Suprapubic skin (tissue), 4 donors: ENCODE data around the gene C5AR2. TPM values are rescaled to one million over a fixed set of nuclear protein-coding genes. Genes with fewer than 3 reads are reported as not detected.
A peak's percentile ranks its signal among the peaks of the same experiment; 100 is the strongest.
"Not testable (repeated sequence)": the region's sequence is repeated elsewhere in the genome, so short reads cannot be mapped to it uniquely, and the experiment has no call there.

Experiments used
- DNase-seq, 2 donors: peaks; one replicate each; pipeline ENCODE4 v3.0.0-alpha.2; 2019; ENCODE audit warnings: low spot score in 2 of 2
- H3K27ac ChIP-seq: fragments of 200-600 bp; sonication (generic); one replicate; pipeline ENCODE4 v1.5.1; 2019
- H3K27me3 ChIP-seq: fragments of 200-600 bp; sonication (generic); one replicate; pipeline ENCODE4 v1.5.1; 2019
- H3K36me3 ChIP-seq: fragments of 200-600 bp; sonication (generic); one replicate; pipeline ENCODE4 v1.5.1; 2019
- H3K4me1 ChIP-seq: fragments of 200-600 bp; sonication (generic); one replicate; pipeline ENCODE4 v1.5.1; 2019
- H3K4me3 ChIP-seq: fragments of 200-600 bp; sonication (generic); one replicate; pipeline ENCODE4 v1.5.1; 2019; ENCODE audit warnings: mild to moderate bottlenecking
- H3K9me3 ChIP-seq: fragments of 200-600 bp; sonication (generic); one replicate; pipeline ENCODE4 v1.5.1; 2019
- EP300 ChIP-seq: sonication (generic); formaldehyde crosslinking; IDR thresholded peaks from one replicate; pipeline ENCODE4 v1.6.1; 2017; ENCODE audit warnings: antibody characterized with exemption
- POLR2A ChIP-seq, 2 donors: fragments of 450-650 bp; IDR thresholded peaks; one replicate each; pipeline ENCODE4 v1.6.1; 2017; ENCODE audit warnings: antibody characterized with exemption in 2 of 2, mild to moderate bottlenecking in 2 of 2, moderate library complexity in 2 of 2
- POLR2AphosphoS5 ChIP-seq, 3 donors: sonication (generic); formaldehyde crosslinking; IDR thresholded peaks; one replicate each; pipeline ENCODE4 v1.6.1; 2017; ENCODE audit warnings: antibody characterized with exemption in 3 of 3
- whole genome bisulfite sequencing: methylation state at CpG from one replicate; pipeline ENCODE4 v1.1.5; 2018; 5-methylcytosine and 5-hydroxymethylcytosine counted together
- total RNA-seq, 4 donors: library from RNA; depleted of rRNA; stranded (reverse); fragments of >200 nt; gene quantifications; one replicate each; pipeline ENCODE4 v1.1.0, GENCODE V29; 2016
- TF ChIP-seq, protein P1 (sequence below), 2 donors: fragments of 200-600 bp in 1 of 2; fragments of 450-650 bp in 1 of 2; sonication (generic) in 1 of 2; IDR thresholded peaks; one replicate each; pipeline ENCODE4 v1.5.1; 2016 to 2019; ENCODE audit warnings: antibody characterized with exemption in 2 of 2, mild to moderate bottlenecking in 1 of 2, moderate library complexity in 1 of 2

Gene C5AR2
- total RNA-seq, 4 donors from 2014 or later = 0.68 to 3.1 (median 1.5) TPM

DNA sequence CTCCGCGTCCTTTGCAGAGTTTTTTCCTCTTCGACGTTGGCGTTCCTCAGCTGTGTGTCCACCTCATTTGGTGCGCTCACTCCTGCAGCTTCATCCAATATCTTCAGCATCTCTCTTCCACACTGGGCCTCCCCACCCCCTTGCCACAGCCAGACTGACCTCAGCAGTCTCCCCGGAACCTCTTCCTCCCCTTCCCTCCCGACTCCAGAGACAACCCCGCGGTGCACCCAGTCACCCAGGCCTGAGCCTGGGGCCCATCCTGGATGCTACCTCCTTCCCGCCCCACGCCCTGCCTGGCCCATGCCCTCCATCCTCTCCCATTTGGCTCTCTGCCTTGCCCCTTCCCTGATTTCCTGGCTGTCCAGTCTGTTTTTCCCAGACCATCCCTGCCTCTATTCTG lies 8.1 kb upstream of the C5AR2 start:
- TF ChIP-seq POLR2AphosphoS5 (IDR thresholded peaks at IDR 0.05) (no peak), POLR2A (IDR thresholded peaks at IDR 0.05) (no peak), EP300 (no peak)
- TF ChIP-seq, protein P1, sequence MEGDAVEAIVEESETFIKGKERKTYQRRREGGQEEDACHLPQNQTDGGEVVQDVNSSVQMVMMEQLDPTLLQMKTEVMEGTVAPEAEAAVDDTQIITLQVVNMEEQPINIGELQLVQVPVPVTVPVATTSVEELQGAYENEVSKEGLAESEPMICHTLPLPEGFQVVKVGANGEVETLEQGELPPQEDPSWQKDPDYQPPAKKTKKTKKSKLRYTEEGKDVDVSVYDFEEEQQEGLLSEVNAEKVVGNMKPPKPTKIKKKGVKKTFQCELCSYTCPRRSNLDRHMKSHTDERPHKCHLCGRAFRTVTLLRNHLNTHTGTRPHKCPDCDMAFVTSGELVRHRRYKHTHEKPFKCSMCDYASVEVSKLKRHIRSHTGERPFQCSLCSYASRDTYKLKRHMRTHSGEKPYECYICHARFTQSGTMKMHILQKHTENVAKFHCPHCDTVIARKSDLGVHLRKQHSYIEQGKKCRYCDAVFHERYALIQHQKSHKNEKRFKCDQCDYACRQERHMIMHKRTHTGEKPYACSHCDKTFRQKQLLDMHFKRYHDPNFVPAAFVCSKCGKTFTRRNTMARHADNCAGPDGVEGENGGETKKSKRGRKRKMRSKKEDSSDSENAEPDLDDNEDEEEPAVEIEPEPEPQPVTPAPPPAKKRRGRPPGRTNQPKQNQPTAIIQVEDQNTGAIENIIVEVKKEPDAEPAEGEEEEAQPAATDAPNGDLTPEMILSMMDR (IDR thresholded peaks at IDR 0.05) = no peak
- H3K27me3 ChIP-seq = peaks cover 4% of the 10 kb centered on the region
- H3K4me3 ChIP-seq = peak overlapping the region; percentile 7
- no peaks in the 10 kb centered on the region for H3K36me3 ChIP-seq
- H3K9me3 ChIP-seq = no peaks in the 10 kb centered on the region
- DNase-seq = no peak
- no peak overlapping the region for H3K27ac ChIP-seq
- 83% methylated on average over 12 of the region's 12 CpGs for WGBS
- no peaks in the 10 kb centered on the region for H3K4me1 ChIP-seq

DNA sequence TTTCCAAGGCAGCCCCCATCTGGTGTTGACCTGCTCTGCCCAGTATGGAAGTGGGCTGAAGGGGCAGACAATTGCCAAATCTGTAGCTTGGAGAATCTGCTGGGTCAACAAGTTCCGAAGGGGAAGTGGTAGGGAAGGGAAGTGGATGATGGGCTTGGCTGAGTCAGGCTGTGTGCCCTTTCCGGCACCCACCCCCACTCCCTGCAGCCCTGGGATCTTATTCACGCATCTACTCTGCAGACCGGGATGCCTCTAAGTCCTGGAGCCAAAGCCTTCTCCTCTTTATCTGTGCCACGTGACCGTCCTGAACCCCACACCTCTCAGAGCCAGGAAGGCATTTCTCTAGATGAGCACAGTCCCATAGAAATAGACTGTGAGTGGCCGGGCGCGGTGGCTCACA lies 7.5 kb upstream of the C5AR2 start:
- Histone ChIP-seq H3K4me1 (no peaks in the 10 kb centered on the region), H3K27ac (no peak overlapping the region), H3K4me3 (no peak overlapping the region), H3K9me3 (no peaks in the 10 kb centered on the region), H3K27me3 (peaks cover 4% of the 10 kb centered on the region), H3K36me3 (no peaks in the 10 kb centered on the region)
- 61% methylated on average over 9 of the region's 9 CpGs for WGBS
- no peak for TF ChIP-seq EP300
- TF ChIP-seq, protein P1 (IDR thresholded peaks at IDR 0.05) = no peak
- TF ChIP-seq POLR2A (IDR thresholded peaks at IDR 0.05) = no peak
- no peak for TF ChIP-seq POLR2AphosphoS5 (IDR thresholded peaks at IDR 0.05)
- DNase-seq = no peak

DNA sequence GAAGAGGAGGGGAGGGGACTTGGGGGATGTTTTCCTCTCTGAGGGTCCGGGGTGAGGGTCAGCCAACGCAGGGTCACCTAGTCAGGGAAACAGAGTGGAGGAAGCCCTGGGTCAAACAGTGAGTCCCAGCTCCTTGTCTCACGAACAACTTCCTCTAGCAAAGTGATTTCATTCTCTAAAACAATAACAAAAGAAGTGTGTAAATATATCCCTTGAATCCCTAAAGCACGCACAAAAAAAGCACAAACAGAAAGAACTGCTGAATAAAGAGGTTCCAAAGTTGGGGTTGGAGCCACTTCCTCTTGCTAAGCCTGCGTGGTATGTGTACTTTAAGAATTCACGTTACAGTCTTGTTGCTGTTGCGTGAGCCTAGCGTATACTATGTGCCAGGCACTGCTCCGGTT lies 1.5 kb upstream of the C5AR2 start:
- Histone ChIP-seq H3K27ac (peak overlapping the region; percentile 39), H3K36me3 (no peaks in the 10 kb centered on the region), H3K4me1 (peaks cover 16% of the 10 kb centered on the region), H3K9me3 (no peaks in the 10 kb centered on the region), H3K27me3 (no peaks in the 10 kb centered on the region), H3K4me3 (no peak overlapping the region)
- 61% methylated on average over 9 of the region's 9 CpGs for WGBS
- TF ChIP-seq, protein P1 (IDR thresholded peaks at IDR 0.05) = no peak
- TF ChIP-seq POLR2A (IDR thresholded peaks at IDR 0.05) = no peak
- no peak for TF ChIP-seq EP300
- no peak for TF ChIP-seq POLR2AphosphoS5 (IDR thresholded peaks at IDR 0.05)
- DNase-seq = no peak

DNA sequence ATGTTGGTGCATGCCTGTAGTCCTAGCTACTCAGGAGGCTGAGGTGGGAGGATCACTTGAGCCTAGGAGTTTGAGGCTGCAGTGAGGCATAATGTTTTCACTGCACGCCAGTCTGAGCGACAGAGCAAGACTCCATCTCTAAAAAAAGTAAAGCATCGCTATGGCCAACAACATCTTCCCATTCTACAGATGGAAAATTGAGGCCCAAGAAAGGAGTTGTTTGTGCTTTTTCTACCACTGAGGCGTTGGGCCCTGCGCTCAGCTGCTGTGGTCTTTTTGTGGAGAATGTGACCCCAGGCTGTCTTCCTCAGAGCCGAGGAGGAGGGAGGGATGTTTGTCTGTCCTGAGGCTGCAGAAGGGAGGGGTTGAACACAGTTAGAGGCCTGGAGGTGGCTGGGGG lies 485 bp upstream of the C5AR2 start:
- H3K9me3 ChIP-seq = no peaks in the 10 kb centered on the region
- H3K4me1 ChIP-seq = peaks cover 18% of the 10 kb centered on the region
- no peaks in the 10 kb centered on the region for H3K27me3 ChIP-seq
- H3K27ac ChIP-seq = no peak overlapping the region
- H3K36me3 ChIP-seq = no peaks in the 10 kb centered on the region
- DNase-seq = no peak
- 80% methylated on average over 6 of the region's 6 CpGs for WGBS
- no peak for TF ChIP-seq EP300
- TF ChIP-seq, protein P1 (IDR thresholded peaks at IDR 0.05) = no peak
- no peak for TF ChIP-seq POLR2AphosphoS5 (IDR thresholded peaks at IDR 0.05)
- TF ChIP-seq POLR2A (IDR thresholded peaks at IDR 0.05) = no peak
- peak overlapping the region; percentile 30 for H3K4me3 ChIP-seq

DNA sequence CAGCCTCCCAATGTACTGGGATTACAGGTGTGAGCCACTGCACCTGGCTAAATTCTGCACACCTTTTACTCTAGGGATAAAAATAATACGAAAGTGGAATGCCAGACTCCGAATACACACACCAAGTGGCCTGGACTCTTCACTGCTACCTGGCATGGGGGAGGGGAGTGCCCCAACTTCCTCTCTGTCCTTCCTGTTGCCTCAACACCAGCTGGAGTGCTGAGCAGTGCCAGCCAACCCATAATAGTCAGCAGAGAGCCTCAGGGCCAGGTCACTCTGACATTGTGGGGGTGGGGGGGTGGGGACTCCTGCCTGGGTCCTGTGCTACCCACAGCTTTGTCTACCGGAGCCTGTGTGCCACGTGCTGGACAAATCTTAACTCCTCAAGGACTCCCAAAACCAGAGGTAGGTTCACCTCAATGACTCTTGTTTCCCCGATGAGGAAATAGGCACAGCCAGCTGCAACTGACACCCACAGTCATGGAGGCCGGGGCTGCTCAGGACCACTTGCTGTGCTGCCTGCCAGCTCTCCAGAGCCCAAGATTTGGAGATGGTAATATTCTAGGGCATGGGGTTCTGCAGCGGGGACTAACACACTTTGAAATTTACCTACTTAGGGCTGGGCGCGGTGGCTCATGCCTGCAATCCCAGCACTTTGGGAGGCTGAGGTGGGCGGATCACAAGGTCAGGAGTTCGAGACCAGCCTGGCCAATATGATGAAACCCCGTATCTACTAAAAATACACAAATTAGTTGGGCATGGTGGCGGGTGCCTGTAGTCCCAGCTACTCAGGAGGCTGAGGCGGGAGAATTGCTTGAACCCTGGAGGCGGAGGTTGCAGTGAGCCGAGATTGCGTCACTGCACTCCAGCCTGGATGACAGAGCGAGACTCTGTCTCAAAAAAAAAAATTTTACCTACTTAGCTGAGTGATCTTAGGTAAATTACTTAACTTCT lies 5.1 kb downstream of the C5AR2 start:
- not testable (repeated sequence) for DNase-seq, H3K36me3 ChIP-seq, H3K27me3 ChIP-seq, H3K27ac ChIP-seq, H3K9me3 ChIP-seq
- 75% methylated on average over 16 of the region's 18 CpGs for WGBS
- Histone ChIP-seq H3K4me1 (peaks cover 20% of the 10 kb centered on the region), H3K4me3 (peak overlapping the region; percentile 5)
